ENCODE measurements around the gene DIP2C. TPM values are rescaled to one million over a fixed set of nuclear protein-coding genes. Genes with fewer than 3 reads are reported as not detected.

DIP2C gene
- total RNA-seq, 1 donor: 0.27 TPM

DNA sequence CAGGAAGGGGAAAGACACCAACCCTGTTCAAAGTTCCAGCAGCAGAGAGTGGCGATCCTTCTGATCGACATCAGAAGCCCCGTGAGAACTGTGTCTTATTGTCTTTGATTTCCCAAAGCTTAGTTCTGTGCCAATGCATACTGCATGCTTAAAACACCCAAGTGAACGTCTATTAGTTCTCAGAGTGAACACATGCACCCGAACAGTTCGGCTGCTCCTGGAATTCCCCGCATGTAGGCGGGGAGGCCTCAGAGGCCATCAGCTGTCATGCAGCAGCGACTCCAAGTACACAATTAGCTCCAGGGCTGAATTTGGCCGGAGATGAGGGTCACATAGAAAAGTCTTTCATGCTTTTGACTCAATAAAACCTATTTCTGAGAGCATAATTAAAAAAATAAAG lies 277.4 kb downstream of the DIP2C start:
- no peak for DNase-seq (ENCODE audit: low read depth in 2 of 3, low spot score in 2 of 3)

DNA sequence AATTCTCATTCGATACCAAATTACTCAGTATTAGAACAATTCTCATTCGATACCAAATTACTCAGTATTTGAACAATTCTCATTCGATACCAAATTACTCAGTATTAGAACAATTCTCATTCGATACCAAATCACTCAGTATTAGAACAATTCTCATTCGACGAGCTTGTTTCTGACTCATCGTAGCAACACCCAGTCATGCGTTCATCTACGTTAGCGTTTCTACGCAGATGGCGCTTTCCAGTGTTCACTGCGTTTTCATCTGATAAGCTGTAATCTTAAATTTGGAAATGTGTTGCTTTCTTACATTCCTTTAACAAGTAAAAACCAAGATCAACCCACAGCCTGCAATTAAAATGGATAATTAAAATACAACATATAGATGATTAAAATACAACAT lies 277.9 kb downstream of the DIP2C start:
- no peak for DNase-seq (ENCODE audit: low read depth in 2 of 3, low spot score in 2 of 3)

- DNase-seq (ENCODE audit: low read depth in 2 of 3, low spot score in 2 of 3): no peak
Observed at GRCh38 chr10:409408-410040, 279.9 kb downstream of the DIP2C start.

DNA sequence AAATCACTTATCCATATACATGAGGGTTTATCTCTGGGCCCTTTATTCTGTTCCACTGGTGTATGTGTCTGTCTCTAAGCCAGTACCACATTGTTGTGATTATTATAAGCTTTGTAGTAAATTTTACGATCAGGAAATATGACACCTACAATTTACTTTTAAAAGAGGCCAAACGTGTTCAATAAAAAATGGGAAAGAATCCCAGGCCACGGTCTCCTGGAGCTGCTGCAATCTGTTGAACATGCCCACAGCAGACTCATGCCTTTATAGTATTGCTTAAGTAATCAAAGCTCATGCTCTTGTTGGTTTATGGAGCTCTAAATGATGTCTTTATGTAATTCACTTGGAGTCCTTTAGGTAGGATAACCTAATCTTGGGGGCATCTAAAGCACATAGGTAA lies 281.2 kb downstream of the DIP2C start:
- DNase-seq (ENCODE audit: low read depth in 2 of 3, low spot score in 2 of 3): no peak

GRCh38 chr10:406976-407375 lies 282.5 kb downstream of the DIP2C start:
- DNase-seq (ENCODE audit: low read depth in 2 of 3, low spot score in 2 of 3): no peak

- no peak for DNase-seq (ENCODE audit: low read depth in 2 of 3, low spot score in 2 of 3)
Observed at GRCh38 chr10:405648-406047, 283.8 kb downstream of the DIP2C start.

- DNase-seq (ENCODE audit: low read depth in 2 of 3, low spot score in 2 of 3): no peak
Observed at GRCh38 chr10:404991-405390, 284.5 kb downstream of the DIP2C start.

DNA sequence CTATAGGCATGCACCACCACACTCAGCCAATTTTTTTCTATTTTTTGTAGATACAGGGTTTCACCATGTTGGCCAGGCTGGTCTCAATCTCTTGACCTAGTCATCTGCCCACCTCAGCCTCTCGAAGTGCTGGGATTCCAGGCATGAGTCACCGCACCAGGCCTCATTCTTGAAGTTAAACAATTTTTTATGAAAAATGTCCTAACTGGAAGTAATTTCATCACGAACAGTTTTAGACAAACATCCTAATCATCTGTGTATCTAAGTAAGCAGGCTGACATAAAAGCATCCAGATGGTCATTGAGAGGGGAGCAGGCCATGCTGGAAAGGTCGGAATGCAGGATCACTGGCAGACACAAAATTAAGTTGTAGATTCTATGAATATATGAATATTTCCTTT lies 285.1 kb downstream of the DIP2C start:
- no peak for DNase-seq (ENCODE audit: low read depth in 2 of 3, low spot score in 2 of 3)

DNA sequence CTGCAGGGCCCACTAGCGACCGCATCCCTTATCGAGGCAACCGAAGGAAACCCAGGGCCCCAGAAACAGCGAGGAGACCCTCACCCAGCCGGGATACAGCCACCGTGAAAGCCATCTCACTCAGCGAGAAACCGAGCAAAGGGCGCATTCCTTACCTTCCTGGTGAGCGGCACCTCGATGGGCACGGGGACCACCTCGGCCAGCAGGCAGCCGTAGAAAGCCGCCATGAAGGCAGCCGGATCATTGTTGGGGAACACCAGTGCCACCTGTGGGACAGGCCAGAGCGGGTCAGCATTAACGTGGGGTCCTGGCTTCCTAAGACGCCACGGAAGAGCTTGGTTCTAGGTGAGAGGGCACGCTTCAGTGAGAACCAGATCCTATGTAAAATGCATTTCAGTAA lies 290.5 kb downstream of the DIP2C start:
- no peak for DNase-seq (ENCODE audit: low read depth in 2 of 3, low spot score in 2 of 3)

DNA sequence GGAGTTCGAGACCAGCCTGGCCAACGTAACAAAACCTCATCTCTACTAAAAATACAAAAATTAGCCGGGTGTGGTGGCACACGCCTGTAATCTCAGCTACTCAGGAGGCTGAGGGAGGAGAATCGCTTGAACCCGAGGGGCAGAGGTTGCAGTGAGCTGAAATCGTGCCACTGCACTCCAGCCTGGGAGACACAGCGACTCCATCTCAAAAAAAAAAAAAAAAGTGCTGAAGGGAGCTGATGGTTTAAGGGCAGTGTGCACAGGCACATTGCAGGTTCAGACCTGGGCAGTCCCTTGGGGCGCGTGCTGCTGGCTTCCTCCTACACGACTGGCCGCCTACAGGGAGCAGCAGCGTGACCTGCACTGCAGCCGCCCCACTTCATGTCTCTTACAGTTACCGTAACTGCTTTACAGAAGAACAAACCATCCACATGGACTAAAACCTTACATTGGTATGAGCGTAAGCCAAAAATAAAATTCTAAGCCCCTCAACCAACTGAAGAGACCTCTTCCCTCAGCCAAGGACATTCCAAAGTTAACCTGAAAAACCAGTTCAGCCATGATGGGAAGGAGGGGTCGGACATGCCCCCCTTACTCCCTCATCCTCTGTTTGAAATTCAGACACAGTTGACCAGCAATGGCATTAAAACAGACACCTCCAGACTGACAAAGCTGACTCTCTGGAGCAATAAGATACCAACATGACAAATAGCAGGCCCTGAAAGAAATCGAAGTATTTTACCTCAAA lies 292.0 kb downstream of the DIP2C start:
- no peak for DNase-seq (ENCODE audit: low read depth in 2 of 3, low spot score in 2 of 3)

GRCh38 chr10:396535-397220 lies 292.8 kb downstream of the DIP2C start:
- no peak for DNase-seq (ENCODE audit: low read depth in 2 of 3, low spot score in 2 of 3)

DNA sequence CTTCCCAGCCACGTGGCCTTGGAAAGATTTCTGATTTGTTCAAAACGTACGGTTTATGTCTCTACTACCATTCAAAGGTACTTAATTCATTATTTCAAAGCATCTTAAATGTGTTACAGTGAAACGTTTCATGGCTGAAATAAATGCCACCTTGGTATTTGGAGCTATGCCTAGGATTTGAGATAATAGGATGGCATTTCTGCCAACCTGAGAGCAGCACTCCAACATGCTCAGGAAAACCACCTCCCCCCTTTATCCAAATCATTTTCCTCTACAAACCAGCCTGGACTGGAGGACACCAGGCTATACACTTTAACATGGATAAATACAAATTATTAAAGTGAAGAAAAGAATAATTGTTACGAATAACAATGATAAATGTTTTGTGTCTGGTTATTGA lies 293.4 kb downstream of the DIP2C start:
- DNase-seq (ENCODE audit: low read depth in 2 of 3, low spot score in 2 of 3): no peak

DNA sequence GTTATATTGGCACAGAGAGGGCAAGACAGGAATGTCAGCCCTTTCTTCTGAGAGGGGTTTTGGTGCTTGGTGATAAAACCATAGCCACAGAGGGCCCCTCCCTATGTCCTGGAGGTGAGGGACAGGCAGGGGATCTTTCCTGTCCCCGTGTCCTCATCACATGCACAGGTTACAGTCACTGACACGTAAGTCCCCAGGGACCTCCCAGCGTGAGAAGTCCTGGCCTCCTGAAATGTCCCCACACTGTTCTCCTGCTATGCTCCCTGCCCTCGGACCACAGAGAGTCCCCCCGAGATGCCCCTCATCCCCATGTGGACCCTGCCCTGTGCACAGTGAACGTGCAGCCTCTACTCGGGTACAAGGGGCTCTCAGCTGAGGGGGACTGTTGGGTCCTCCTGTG lies 293.8 kb downstream of the DIP2C start:
- no peak for DNase-seq (ENCODE audit: low read depth in 2 of 3, low spot score in 2 of 3)

DNA sequence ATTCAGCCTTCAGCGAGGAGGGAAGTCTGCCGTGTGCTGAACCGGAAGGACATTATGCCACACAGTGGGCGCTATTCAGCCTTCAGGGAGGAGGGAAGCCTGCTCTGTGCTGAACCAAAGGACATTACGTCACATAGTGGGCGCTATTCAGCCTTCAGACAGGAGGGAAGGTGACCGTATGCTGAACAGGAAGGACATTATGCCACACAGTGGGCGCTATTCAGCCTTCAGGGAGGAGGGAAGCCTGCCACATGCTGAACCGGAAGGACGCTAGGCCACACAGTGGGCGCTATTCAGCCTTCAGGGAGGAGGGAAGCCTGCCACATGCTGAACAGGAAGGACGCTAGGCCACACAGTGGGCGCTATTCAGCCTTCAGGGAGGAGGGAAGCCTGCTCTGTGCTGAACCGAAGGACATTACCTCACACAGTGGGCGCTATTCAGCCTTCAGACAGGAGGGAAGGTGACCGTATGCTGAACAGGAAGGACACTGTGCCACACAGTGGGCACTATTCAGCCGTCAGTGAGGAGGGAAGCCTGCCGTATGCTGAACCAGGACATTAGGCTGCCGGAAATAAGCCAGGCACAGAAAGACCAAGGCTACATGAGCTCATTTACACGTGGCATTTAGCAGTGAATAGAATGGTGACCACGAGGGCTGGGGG lies 294.9 kb downstream of the DIP2C start:
- DNase-seq (ENCODE audit: low read depth in 2 of 3, low spot score in 2 of 3): peak in 1 of 3 donors; percentile 27

- DNase-seq (ENCODE audit: low read depth in 2 of 3, low spot score in 2 of 3): no peak
Observed at GRCh38 chr10:393787-394438, 295.6 kb downstream of the DIP2C start.

DNA sequence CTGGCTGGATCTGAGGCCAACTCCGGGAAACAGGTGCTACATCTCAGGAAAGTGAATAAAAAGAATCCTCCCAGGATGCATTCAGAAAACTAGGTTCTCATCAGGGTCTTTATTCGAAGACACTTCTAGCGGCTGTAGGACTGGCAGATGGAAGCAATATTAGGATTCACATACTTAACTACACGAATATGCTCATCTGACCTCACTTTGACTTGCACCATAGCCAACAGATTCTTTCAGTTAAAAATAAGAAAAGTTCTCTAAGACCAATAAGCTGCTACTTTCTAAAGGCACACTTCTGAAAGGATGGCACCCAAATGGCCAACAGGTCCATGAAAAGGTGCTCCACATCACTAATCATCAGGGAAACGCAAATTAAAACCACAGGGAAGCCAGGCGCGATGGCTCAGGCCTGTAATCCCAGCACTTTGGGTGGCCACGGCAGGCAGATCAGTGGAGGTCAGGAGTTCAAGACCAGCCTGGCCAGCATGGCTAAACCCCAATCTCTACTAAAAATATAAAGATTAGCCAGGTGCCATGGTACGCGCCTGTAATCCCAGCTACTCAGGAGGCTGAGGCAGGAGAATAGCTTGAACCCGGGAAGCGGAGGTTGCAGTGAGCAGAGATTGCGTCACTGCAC lies 296.2 kb downstream of the DIP2C start:
- no peak for DNase-seq (ENCODE audit: low read depth in 2 of 3, low spot score in 2 of 3)

DNA sequence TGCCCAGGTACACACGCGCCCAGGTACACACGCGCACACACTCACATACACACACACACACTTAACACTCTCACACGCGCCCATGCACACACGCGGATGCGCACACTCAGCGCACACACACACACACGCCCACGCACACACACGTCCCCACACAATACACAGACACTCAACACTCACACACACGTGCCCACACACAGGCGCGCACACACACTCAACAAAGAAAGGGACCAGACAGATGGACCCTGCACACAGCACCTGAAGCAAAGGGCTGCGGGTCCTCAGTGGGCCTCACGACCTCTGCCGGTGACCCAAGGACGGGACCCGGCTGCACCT lies 296.8 kb downstream of the DIP2C start:
- no peak for DNase-seq (ENCODE audit: low read depth in 2 of 3, low spot score in 2 of 3)

DNA sequence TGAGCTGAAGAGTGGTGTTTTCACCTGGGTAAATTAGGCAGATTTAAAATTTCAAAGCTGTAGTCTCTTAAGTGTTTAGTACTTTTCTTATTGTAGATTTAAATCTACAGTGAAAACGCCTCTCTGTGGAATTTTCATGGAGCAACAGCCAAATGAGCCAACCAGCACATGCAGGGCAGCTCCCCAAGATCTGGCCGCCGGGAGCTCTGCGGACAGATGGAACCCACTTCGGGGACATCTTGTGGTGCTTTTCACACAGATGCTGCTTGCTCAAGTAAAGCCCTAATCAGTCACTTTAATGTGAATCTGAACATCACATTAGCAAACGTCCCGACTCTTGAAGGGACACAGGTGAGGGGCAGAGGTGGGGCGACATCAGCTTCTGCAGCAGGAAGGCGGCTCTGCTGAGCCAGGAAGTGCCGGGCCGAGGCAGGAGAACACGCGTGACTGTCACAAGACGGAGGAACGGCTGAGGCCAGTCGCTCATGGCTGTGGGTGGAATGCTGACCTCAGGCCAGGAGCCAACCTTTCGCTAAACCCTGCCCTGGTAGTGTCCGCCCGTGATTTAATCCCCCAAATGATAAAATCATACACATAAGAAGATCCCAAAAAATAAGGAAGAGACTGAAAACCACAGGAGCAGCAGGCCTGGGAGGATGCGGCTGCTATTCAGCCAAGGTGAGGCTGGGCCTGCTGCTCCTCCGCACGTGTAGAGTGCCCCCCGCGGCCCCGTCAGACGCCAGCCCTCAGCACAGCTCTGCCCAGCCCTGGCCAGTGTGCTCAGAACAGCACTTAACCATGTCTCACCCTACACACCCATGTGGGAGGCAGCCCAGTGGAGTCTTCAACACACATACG lies 297.4 kb downstream of the DIP2C start:
- DNase-seq (ENCODE audit: low read depth in 2 of 3, low spot score in 2 of 3): no peak

- DNase-seq (ENCODE audit: low read depth in 2 of 3, low spot score in 2 of 3): no peak
Observed at GRCh38 chr10:391305-391704, 298.2 kb downstream of the DIP2C start.

All from hematopoietic multipotent progenitor cell (in vitro differentiated cells).